ENCODE data around the gene GREM1. TPM values are rescaled to one million over a fixed set of nuclear protein-coding genes. Genes with fewer than 3 reads are reported as not detected.

Gene GREM1
- total and polyA plus RNA-seq, 2 of the 4 experiments (the other 2 are of a cell fraction), result 848 to 852 TPM

DNA sequence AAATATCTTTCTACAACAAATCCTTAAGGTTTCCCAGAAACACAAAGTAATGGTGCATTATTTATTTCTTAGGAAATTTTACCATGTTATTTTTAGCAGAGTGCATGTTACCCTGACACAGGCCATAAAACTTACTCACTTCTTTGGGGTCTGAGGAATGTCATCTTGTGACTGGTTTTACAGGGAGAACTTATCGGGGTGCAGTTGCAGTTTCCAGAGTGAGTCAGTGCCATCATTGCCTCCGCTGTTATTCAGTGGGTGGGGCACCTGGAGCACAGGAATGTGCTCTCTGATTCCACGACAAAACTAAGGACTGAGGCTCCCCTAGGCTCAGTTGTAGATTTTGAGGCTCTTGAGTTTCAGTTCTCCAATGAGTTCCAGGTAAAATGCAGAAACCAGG is 11.1 kb upstream of the GREM1 start:
- Histone ChIP-seq H2AK9ac (replicated peaks; ENCODE audit: low read depth, low read length, poor library complexity) (peak overlapping the region; percentile 66), H3K4me2 (ENCODE audit: low read depth, low read length) (no peak overlapping the region), H3K18ac (ENCODE audit: low read depth, low read length) (peak overlapping the region; percentile 28; the same call in 1 of the 2 replicates), H3K4me3 (ENCODE audit: insufficient read depth, low read depth, low read length) (no peak overlapping the region), H4K20me1 (ENCODE audit: insufficient read depth, low read length) (no peaks in the 10 kb centered on the region), H2BK20ac (ENCODE audit: low read depth, low read length) (peak overlapping the region; percentile 46; the same call in 1 of the 2 replicates), H3K27me3 (ENCODE audit: control insufficient read depth, insufficient read depth, low read length) (peaks cover 3% of the 10 kb centered on the region; the same call in 1 of the 2 replicates), H2AK5ac (ENCODE audit: low read depth, low read length) (peak overlapping the region; percentile 46; the same call in 1 of the 2 replicates), H2BK15ac (ENCODE audit: low read depth, low read length) (no peak overlapping the region), H3K9me3 (ENCODE audit: control insufficient read depth, insufficient read depth, low read length) (no peaks in the 10 kb centered on the region), H3K79me1 (ENCODE audit: low read depth in 1 of 2, low read length in 2 of 2) (no peaks in the 10 kb centered on the region), H3K9me1 (ENCODE audit: insufficient read depth, low read length) (peaks cover 11% of the 10 kb centered on the region; the same call in 1 of the 2 replicates), H2BK120ac (ENCODE audit: low read depth, low read length) (0 out of 2 replicates have a peak overlapping the region, but pooled peaks have one; percentile 41), H3K14ac (replicated peaks; ENCODE audit: low read depth, low read length) (peak overlapping the region; percentile 38), H3K23ac (ENCODE audit: low read depth, low read length) (0 out of 2 replicates have a peak overlapping the region, but pooled peaks have one; percentile 0), H4K5ac (ENCODE audit: low read depth, low read length) (no peak overlapping the region), H3K27ac (ENCODE audit: insufficient read depth, low read length) (no peak overlapping the region), H3K56ac (ENCODE audit: extremely low read depth, insufficient read depth, low read length) (no peak overlapping the region), H4K8ac (ENCODE audit: low read depth in 2 of 2, low read length in 2 of 2) (no peak overlapping the region), H3K4ac (ENCODE audit: low read depth, low read length) (peak overlapping the region; percentile 53), H3K36me3 (ENCODE audit: control insufficient read depth, insufficient read depth, low read length) (no peaks in the 10 kb centered on the region), H3K9ac (ENCODE audit: low read depth, low read length) (no peak overlapping the region), H2AFZ (replicated peaks; ENCODE audit: low read length, poor library complexity) (peak overlapping the region; percentile 67), H3K4me1 (ENCODE audit: control insufficient read depth, insufficient read depth, low read length) (peaks cover 31% of the 10 kb centered on the region), H4K91ac (ENCODE audit: insufficient read depth, low read depth, low read length) (peak overlapping the region; percentile 38; the same call in 1 of the 2 replicates), H2BK5ac (ENCODE audit: low read depth, low read length, poor library complexity, severe bottlenecking) (peak overlapping the region; percentile 62)
- intact Hi-C loops (cut with micrococcal nuclease), result no loop called here
- TF ChIP-seq NFE2L2 (IDR thresholded peaks at IDR 0.05; ENCODE audit: low read depth, low read length) (no peak), BHLHE40 (IDR thresholded peaks at IDR 0.05; ENCODE audit: low read depth, low read length) (no peak), POLR2A (IDR thresholded peaks at IDR 0.05; ENCODE audit: low read depth, low read length) (no peak), FOS (IDR thresholded peaks at IDR 0.05; ENCODE audit: low read depth, low read length) (no peak), MAFK (IDR thresholded peaks at IDR 0.05; ENCODE audit: low read depth, low read length) (no peak), MAZ (IDR thresholded peaks at IDR 0.05; ENCODE audit: borderline replicate concordance, low read depth, low read length) (no peak)
- TF ChIP-seq, protein P1, sequence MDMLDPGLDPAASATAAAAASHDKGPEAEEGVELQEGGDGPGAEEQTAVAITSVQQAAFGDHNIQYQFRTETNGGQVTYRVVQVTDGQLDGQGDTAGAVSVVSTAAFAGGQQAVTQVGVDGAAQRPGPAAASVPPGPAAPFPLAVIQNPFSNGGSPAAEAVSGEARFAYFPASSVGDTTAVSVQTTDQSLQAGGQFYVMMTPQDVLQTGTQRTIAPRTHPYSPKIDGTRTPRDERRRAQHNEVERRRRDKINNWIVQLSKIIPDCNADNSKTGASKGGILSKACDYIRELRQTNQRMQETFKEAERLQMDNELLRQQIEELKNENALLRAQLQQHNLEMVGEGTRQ (IDR thresholded peaks at IDR 0.05; ENCODE audit: low read depth, low read length), result no peak
- TF ChIP-seq, protein P2, sequence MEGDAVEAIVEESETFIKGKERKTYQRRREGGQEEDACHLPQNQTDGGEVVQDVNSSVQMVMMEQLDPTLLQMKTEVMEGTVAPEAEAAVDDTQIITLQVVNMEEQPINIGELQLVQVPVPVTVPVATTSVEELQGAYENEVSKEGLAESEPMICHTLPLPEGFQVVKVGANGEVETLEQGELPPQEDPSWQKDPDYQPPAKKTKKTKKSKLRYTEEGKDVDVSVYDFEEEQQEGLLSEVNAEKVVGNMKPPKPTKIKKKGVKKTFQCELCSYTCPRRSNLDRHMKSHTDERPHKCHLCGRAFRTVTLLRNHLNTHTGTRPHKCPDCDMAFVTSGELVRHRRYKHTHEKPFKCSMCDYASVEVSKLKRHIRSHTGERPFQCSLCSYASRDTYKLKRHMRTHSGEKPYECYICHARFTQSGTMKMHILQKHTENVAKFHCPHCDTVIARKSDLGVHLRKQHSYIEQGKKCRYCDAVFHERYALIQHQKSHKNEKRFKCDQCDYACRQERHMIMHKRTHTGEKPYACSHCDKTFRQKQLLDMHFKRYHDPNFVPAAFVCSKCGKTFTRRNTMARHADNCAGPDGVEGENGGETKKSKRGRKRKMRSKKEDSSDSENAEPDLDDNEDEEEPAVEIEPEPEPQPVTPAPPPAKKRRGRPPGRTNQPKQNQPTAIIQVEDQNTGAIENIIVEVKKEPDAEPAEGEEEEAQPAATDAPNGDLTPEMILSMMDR (conservative IDR thresholded peaks at IDR 0.05; ENCODE audit: low read depth, low read length), result no peak
- ChIA-PET CTCF (interaction anchor here (1.5 kb wide), 1 partner anchor 9 kb away, joined by 6 read pairs; no protein-coding TSS in a partner anchor), POLR2A (ENCODE audit: unreplicated experiment) (no interaction called here)
- 0% methylated on average over 1 of the region's 3 CpGs; no CpG with 5 or more reads in 1 of the 2 experiments for WGBS, 2 experiments (ENCODE audit: extremely low coverage in 2 of 2, insufficient read length in 1 of 2)
- BruUV-seq (replicated peaks), result no TSS peak
- DNase-seq (no peak), ATAC-seq (ENCODE audit: low read depth) (peak; percentile 28)
- in situ Hi-C loops (cut with MboI; ENCODE audit: low sequenced_read_pairs), result no loop called here
- dilution Hi-C loops (cut with HindIII; ENCODE audit: low sequenced_read_pairs, unreplicated experiment), result no loop called here
